HK-2 (cell line): ENCODE data around the gene CNIH3.
A peak's percentile ranks its signal among the peaks of the same experiment; 100 is the strongest.
"Not testable (repeated sequence)": the region's sequence is repeated elsewhere in the genome, so short reads cannot be mapped to it uniquely, and the experiment has no call there.

ENCODE experiments used
- DNase-seq: peaks from one replicate; pipeline ENCODE4 v3.0.0-alpha.2; 2018; ENCODE audit not compliant: unreplicated experiment

CNIH3 gene

DNA sequence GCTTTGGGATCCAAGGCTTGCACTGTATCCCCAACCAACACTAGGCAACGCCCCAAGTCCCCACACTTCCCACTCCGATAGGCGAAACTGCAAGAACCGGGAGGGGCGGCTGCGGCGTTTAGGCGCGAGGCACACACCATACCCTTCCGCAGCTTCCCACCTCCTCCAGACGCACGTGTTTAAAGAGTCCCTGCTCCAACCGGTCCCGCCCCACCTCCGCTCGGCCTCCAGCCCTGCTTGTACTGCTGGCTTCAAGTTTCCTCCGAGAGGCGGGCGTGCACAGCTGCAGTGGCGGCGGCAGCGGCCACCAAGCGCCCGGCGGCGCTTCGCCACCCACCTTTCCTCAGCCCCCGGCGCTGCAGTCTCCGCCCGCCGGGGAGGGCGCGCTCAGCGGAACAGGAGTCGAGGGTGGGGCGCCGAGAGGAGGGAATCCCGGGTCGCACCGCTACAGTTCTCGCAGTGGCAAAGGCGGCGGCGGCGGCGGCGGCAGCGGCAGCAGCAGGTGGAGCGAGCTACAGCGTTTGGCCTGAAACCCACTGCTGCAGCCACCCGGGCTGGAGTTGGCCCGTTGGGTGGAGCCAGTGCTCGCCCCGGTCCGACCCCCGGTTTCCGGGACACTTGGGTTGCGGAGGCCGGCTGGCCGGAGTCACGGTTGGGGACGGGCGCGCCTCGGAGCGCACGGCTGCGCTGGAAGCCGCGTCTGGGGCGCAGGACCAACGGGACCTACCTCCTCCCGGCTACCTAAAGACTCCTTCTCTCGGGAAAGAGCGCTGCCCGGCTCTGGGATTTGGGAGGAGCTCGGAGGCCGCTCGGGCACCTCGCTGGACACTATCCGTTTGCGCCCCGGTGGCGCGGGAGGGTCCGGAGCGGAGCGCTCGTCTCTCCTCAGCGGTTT is at the start of gene CNIH3:
Gene CNIH3 (plus strand): TSS at position 457 of the 895 bp plus-strand sequence. CDS start 858 bp downstream, outside the sequence.
- DNase-seq, result peak; percentile 54

DNA sequence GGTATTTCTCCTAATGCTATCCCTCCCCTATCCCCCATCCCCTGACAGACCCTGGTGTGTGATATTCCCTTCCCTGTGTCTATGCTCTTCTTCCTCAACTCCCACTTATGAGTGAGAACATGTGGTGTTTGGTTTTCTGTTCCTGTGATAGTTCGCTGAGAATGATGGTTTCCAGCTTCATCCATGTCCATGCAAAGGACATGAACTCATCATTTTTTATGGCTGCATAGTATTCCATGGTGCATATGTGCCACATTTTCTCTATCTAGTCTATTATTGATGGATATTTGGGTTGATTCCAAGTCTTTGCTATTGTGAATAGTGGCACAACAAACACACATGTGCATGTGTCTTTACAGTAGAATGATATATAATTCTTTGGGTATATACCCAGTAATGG is 49.6 kb upstream of the CNIH3 start:
- DNase-seq, result not testable (repeated sequence)

DNA sequence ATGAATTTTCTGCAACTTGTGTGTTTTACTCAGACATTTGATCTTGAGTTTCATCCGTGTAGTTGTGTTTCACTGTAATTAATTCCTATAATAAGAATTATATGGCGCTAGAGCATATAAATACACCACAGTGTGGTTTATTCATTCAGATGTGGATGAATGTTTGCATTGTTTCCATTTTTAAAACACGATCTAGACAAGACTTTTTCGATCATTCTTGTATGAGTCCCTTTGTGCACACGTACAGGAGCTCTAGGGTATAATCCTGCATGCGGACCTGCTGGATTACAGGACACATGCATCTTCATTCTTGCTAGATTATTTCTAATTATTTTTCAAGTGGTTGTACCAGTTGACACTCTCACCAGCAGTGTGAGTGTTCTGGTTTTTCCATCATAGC is 46.8 kb upstream of the CNIH3 start:
- DNase-seq, result no peak

DNA sequence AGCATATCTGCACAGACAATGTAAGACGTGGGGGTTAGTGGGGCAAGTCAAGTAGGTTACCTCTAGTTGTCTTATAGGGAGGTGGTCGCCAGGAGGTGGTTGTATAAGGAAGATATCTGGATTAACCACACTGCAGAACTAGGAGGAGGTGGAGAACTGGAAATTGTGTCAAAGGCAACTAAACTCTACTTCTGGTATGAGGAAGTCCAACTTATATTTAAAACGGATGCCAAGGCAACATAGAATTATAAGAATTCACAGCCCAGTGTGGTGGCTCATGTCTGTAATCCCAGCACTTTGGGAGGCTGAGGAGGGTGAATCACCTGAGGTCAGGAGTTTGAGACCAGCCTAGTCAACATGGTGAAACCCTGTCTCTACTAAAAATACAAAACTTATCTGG is 44.1 kb upstream of the CNIH3 start:
- not testable (repeated sequence) for DNase-seq

DNA sequence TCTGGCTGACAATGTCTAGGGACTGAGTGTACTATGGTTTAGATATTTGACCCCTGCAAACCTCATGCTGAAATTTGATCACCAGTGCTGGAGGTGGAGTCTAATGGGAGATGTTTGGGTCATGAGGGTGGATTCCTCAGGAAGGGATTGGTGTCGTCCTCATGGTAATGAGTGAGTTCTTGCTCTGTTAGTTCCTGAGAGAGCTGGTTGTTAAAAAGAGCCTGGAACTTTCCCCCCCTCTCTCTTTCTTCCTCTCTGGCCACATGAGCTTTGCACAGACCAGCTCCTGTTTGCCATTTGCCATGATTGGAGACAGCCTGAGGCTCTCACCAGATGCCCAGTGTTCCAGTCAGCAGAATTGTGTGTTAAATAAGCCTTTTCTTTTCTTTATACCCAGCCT is 36.6 kb upstream of the CNIH3 start:
- DNase-seq, result no peak

DNA sequence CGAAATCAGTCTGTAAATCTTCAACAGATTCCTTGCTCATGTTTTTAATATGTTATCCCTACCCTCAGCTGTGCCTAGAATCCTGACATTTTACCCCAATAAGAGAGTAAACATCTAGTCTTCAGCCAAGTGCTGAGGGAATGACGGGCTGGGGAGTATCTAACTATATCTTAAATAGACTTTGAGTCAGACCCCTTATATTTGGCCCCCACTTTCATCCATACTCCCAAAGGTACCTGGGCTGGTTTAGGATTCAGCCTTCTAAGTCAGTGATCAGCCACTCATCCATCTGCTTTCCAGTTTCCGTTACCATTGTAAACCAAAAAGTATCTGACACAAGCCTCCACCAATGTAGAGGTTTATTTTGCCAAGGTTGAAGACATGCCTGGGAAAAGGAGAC is 36.1 kb upstream of the CNIH3 start:
- no peak for DNase-seq

DNA sequence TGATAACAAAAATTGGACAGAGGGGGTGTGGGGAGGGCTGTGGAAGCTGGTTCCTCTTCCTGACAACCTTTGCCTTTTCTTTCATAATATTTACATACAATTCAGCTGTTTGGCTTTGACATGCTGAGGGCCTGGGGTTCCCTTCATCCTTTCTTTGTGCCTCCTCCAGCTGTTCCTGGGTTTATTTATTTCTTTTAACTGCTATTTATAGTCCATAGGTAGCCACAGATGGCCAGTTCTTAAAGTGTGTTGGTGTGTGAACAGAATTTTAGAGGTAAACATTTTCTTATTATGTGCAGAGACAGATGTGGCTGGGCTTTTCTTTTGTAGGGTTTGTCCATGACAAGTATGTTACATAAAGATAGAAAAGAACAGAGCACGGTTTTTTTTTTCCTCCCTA is 34.1 kb upstream of the CNIH3 start:
- no peak for DNase-seq

DNA sequence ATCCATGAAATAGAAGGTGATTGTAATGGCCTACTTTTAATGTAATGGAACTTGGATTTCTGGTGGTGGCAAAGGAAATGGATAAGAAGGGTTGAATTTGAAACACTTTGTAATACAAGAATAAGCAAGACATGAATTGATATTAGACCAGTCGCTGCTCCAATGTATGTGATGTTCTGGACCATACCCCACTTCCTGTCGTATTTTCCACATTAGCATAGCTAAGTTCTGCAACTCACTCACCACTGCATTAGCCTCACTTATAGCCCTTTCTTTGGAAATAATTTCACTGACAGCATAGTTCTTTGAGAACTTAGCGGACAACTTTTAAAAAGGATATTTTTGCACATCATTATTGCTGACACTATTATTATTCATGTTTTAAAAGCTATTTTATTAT is 32.3 kb upstream of the CNIH3 start:
- no peak for DNase-seq

DNA sequence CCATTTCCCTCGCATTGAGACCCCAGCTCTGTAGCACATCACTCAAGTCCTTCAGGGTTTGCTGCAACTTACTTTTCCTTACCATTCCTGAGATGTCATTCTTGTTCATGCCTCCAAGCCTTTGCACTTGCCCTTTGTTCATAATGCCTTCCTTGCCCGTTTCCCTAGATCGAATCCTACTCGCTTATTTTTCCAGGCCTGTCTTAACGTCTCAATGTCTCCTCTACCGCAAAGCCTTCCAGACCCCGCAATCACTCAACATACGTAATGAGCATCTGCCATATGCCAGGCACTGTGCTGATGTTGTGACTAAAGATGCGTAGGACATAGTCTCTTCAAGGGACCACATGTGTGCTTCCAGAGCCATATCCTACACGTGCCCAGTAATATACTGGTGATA is 31.1 kb upstream of the CNIH3 start:
- no peak for DNase-seq

DNA sequence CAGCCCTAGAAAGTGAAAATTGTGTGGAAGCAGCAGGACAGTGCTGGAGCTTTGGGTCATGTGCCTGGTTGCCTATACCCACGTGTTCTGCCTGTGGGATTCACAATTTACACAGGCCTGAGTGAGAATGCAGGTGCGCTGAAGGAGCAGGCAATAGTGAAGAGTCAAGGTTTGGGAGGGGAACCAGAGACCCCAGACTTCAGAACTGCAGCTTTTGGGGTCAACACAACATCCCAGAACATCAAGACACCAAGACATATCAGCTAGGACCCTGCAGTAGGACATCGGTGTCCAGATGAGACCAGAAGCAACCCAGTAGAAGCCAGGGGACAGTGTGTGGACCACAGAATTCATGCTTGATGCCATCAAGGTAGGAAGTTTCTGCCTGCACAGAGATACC is 29.1 kb upstream of the CNIH3 start:
- no peak for DNase-seq

DNA sequence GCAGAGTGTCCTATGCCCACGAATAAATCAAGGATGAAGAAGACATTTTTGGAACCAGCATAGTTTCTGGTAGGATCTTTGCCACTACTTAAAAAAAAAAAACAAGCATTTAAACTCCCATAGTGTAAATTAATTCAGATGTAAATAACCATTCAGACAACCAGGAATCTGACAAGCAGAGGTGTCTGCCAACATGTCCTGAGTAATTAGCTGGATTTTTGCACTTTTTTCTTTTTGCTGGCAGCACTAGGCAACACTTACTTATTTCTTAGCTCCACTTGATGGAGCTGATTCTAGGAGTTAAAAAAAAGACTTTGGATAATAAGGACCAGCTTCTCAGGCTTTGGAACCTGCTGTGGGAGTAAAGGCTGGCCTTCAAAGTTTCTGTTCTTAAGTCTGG is 27.6 kb upstream of the CNIH3 start:
- DNase-seq, result no peak

DNA sequence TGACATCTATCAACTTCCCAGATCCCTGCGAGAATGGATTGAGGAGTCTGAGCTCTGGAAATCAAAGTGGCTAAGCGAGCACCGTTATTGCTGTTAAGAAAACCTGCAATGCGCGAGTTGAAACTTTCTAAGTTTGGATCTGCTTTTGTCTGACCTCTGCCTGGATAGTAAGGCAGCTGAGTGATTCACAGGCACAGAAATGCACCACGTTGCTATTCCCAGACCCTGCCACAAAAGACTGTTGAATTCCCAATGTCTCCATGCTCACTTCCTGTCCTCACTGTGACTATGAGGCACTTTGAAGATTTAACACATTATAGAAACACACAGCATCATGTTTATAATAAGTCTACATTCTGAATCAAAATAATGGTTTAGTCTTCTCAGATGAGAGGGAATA is 27.1 kb upstream of the CNIH3 start:
- DNase-seq, result no peak

DNA sequence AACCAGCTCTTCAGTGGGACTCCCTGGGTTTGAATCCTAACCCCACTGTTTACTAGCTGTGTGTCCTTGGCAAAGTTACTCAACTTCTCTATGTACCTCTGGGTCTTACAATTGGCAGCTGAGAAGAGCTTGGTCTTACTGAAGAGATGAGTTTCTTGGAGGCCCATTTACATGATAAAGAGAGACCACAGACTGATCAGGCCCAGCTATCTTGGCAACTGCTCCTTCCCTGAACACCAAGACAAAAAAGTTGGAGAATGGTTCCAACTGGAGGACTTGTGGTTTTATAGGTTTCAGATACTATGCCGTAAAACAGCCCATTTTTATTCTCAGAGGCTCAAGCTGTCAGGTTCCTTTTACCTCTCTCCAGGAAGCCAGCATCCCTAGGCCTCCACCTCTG is 24.8 kb upstream of the CNIH3 start:
- DNase-seq, result no peak

DNA sequence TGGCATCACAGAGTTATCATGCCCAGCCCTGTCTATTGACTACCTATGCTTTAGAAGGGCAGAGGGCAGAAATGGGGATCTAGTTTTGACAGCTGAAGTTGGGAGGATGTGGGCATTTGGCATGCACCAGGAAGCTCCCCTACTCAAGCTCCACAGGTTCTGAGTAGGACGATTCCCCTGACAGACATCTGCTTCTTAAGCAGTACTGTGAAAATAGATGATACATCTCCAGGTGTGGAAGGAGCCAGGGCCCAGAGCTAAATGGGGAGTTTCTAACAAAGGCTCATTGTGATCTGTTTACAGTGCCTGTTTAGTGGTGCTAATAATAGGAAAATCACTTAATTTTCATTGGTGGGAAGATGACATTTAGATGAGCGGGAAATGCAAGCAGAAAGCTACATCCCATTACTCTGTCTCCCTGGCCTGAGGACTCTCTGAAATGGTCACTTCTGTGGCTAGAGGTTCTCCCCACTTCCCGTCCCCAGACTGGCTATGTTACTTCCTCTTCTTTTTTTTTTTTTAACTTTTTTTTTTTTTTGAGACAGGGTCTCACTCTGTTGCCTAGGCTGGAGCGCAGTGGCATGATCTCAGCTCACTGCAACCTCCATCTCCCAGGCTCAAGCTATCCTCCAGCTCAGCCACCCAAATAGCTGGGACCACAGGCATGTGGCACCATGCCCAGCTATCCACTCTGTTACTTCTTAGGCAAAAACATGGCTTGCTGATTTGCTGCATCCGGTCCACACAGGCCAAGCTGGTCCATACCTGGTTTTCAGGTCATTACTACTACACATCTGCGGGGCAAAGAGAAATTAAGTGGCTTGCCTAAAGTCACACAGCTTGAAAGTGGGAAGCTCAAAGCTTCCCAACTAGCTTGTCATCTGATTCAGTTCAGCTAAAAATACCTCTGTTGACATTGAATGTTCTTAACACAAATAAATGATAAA is 23.2 kb upstream of the CNIH3 start:
- DNase-seq, result peak; percentile 87

DNA sequence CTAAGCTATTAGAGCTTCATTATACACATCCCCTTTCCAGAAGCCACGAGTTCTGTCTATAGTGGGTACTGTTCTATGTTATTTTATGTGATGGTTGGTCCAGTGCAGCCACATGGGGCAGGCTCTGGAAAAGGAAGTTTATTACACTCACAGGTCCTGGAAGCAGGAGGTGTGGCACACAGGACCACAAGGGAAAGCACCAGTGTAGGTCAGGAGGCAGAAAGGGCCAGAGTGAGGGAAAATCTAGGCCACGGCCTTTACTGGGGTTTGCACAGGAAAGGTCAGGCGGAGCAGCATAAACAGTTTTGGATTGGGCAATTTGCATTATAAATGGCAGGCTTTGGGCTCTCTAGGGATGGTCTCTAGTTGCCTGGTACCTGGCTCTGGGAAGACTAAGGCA is 21.8 kb upstream of the CNIH3 start:
- DNase-seq, result no peak

DNA sequence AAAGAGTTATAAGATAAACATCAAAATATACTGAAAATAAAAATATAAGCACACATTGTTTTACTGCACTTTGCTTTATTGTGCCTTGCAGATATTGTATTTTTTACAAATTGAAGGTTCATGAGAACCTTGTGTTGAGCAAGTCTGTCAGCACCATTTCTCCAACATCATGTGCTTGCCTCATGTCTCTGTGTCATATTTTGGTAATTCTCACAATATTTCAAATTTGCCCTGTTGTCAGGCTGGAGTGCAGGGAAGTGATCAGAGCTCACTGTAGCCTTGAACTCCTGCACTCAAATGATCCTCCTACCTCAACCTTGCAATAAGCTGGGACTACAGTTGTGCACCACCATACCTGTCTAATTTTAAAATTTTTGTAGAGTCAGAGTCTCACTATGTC is 21.3 kb upstream of the CNIH3 start:
- DNase-seq, result no peak

DNA sequence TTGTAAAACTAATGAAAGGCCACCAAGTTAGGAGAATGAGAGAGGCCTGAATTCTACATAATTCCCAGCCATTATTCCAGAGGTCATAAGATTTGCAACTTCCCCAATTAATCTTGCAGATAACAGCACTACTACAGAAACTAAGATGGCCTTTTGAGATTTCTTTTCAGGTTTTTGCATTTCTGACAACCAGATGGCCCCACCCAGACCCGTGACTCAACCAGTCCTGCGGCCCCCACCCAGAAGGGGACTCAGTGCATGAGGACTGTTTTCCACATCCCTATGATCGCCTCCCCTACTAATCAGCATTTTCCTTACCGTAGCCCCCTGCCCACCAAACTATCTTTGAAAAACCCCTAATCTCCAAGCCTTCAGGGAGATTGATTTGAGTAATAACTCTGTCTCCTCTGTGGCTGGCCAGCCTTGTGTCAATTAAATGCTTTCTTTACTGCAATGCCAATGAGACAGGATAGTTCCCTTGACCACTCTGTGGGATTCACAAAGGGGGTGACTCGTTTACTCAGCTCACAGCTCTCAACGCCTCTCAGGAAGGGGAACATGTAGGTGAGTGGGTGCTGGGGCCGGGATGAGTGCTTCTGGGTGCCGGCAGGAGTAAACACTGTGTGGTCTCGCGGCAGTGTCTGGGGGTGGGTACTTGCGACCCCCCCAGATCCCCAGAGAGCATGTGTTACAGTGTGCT is 10.5 kb upstream of the CNIH3 start:
- no peak for DNase-seq

DNA sequence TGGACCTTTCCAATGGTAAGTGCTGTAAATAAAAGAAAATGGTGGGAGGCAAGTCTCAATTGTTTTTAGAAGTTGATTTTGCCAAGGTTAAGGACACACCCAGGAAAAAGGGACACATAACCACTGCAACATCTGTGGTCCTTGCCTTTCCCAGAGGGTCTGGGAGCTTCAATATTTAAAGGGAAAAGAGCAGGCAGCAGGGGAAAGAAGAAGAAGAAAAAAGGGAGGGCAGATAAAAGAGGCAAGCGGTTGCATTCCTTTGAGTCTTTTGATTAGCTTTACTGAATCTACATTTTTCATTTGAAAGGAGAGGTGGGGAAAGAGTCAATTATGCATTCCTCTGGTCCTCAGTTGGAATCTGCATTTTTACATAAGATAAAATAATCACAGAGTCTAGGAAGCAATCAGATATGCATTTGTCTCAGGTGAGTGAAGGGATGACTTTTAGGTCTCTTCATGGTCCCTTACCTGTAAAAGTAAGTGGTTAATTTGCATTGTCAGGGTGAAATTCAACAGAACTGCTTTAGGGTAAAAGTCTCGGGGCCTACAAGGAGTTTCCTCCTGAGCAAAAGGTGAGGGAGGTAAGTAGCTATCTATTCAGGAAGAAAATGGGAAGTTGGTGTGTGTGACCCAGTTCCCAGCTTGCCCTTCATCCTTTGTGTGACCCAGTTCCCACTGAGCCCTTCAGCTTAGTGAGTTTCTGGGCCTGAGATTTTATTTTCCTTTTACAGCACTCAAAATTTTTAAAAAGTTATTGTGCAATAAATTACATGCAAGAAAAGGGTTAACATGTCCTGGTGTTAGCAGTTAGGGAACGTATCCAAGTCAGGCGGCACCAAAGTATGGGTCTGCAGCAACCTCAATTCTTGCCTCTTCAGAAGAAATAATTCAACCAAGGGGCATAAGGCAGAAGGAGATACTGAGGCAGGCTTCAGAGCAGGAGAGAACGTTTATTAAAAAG is 8.6 kb upstream of the CNIH3 start:
- DNase-seq, result no peak

DNA sequence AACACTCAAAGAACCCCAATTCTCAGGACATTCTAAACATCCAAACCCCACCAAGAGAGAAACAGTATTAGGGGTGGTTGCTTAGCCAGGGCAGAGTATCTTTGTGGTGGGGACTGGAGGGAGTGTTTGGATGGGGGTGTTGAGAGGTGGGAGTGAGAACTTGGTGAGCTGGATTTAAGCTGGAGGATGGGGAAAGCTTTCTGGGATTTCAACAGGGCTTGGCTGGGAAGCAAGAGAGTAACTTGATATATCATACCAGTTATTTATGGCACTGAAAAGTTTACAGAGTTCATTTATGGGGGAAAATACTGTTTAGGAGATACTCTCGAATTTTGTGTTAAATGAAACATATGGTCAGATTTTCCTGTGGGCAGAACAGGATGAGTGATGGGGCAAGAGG is 6.8 kb upstream of the CNIH3 start:
- DNase-seq, result no peak

DNA sequence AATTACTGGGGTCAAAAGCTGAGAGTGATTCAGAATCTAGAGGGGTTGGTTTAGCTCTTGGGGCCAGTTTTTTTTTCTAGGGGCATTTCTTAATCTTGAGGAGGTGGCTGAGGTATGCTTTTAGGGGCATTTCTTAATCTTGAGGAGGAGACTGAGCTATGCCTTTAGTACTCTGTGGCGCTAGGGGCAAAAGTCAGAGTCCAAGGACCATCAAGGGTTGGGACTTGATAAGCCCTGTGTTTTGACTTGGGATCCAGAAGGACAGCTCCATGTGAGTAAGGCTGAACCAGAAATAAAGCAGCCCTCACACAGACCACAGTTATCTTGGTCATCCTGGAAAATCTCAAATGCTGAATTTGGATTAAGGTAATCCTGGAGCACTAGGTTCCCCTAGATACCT is 3.9 kb upstream of the CNIH3 start:
- DNase-seq, result no peak

DNA sequence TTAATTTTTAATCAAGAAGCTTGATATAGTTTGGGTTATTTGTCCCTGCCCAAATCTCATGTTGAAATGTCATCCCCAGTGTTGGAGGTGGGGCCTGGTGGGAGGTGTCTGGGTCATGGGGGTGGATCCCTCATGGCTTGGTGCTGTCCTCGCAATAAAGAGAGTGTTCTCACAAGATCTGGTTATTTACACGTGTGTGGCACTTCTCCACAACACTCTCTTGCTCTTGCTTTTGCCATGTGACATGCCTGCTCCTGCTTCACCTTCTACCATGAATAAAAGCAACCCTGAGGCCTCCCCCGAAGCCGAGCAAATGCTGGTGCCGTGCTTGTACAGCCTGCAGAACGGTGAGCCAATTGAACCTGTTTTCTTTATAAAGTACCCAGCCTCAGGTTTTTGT is 2.6 kb upstream of the CNIH3 start:
- no peak for DNase-seq
